AG04450 (cell line): ENCODE data around the gene GRM4. TPM values are rescaled to one million over a fixed set of nuclear protein-coding genes. Genes with fewer than 3 reads are reported as not detected.

Experiments
- CTCF ChIA-PET: fragments of 300-600, 350-600 bp; formaldehyde crosslinking; extraction: SDS; loops from one replicate; lab custom pipeline; 2022; ENCODE audit warnings: antibody characterized with exemption, inconsistent platforms; lab: Charles Lee
- POLR2A ChIA-PET: fragments of 350-600 bp; formaldehyde crosslinking; extraction: SDS; loops from one replicate; lab custom pipeline; 2021; ENCODE audit warnings: antibody characterized with exemption, inconsistent platforms; lab: Yijun Ruan, JAX
- DNase-seq: peaks from one replicate; pipeline ENCODE4 v3.0.0-alpha.2; 2011; ENCODE audit warnings: low read depth, low spot score
- H3K27ac ChIP-seq: one replicate; pipeline ENCODE4 v1.5.1; 2012; ENCODE audit warnings: low read depth, low read length, control low read depth
- H3K27me3 ChIP-seq: one replicate; pipeline ENCODE4 v1.6.0; 2012; ENCODE audit warnings: low read length; ENCODE audit not compliant: control insufficient read depth, insufficient read depth
- H3K4me3 ChIP-seq: 2 replicates; pipeline ENCODE4 v1.5.1; 2011; ENCODE audit warnings: mild to moderate bottlenecking, low read depth, low read length, control low read depth
- H3K9me3 ChIP-seq: 2 replicates; pipeline ENCODE4 v1.5.1; 2012; ENCODE audit warnings: low read length; ENCODE audit not compliant: control insufficient read depth, insufficient read depth
- polyA plus RNA-seq: library from polyadenylated mRNA; depleted of rRNA; stranded (reverse); fragments of >200 nt; gene quantifications from 2 replicates; pipeline ENCODE4 v1.2.3, GENCODE V29; 2011
- TF ChIP-seq, protein P1 (sequence below): IDR thresholded peaks from 2 replicates; pipeline ENCODE4 v1.5.1; 2011; ENCODE audit warnings: low read depth, low read length, control low read depth, inconsistent platforms

The GRM4 gene
- polyA plus RNA-seq, 1 experiment: not detected

DNA sequence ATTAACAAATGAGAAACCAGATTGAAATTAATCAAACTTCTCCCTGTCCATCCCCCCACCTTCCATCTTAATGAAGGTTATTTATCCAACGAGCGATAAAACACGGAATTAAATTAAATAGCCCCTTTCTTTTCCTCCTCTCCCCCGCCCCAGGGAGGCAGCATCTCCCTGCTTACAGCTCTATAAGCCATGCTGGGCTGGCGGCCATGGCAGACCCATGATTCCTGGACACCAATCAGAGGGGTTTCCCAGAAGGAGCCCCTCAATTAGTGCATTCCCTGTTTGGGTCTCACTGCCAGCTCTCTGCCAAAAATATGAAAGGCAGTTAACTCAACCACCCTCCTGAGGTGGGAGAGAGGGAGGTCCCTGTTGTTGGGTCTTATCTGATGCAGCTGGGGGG, 33.8 kb downstream of the GRM4 start:
- no peak for DNase-seq
- ChIA-PET POLR2A (no interaction called here), CTCF (interaction anchor here (0.9 kb wide), 1 partner anchor 367 kb away, joined by 4 read pairs; no protein-coding TSS in a partner anchor)
- H3K27ac ChIP-seq: no peak overlapping the region
- TF ChIP-seq, protein P1, sequence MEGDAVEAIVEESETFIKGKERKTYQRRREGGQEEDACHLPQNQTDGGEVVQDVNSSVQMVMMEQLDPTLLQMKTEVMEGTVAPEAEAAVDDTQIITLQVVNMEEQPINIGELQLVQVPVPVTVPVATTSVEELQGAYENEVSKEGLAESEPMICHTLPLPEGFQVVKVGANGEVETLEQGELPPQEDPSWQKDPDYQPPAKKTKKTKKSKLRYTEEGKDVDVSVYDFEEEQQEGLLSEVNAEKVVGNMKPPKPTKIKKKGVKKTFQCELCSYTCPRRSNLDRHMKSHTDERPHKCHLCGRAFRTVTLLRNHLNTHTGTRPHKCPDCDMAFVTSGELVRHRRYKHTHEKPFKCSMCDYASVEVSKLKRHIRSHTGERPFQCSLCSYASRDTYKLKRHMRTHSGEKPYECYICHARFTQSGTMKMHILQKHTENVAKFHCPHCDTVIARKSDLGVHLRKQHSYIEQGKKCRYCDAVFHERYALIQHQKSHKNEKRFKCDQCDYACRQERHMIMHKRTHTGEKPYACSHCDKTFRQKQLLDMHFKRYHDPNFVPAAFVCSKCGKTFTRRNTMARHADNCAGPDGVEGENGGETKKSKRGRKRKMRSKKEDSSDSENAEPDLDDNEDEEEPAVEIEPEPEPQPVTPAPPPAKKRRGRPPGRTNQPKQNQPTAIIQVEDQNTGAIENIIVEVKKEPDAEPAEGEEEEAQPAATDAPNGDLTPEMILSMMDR: no peak
- H3K27me3 ChIP-seq: peaks cover 31% of the 10 kb centered on the region
- H3K4me3 ChIP-seq: no peak overlapping the region
- no peaks in the 10 kb centered on the region for H3K9me3 ChIP-seq

DNA sequence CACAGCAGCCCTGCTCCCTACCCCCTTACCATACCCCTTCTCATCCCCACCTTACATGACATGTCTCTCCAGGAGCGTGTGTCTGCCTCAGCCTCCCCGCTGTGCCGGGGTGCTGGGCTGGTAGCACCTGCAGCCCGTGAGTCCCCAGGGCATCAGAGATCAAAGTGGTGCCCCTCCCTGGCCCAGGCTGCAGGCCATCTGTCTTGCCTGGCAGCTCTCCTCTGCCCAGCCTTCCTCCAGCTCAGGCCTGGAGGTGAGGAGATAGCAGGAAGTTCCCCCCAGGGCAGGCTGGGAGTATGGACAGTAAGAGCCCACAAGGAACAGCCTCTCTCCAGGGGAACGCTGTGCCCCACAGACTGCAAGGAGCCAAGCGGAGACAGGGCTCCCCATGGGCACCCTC, 35.3 kb downstream of the GRM4 start:
- ChIA-PET CTCF (interaction anchor here (0.5 kb wide), 1 partner anchor 57 kb away, joined by 5 read pairs; no protein-coding TSS in a partner anchor), POLR2A (no interaction called here)
- DNase-seq: no peak
- H3K4me3 ChIP-seq: no peak overlapping the region
- H3K9me3 ChIP-seq: no peaks in the 10 kb centered on the region; the same call in 1 of the 2 replicates
- H3K27ac ChIP-seq: no peak overlapping the region
- H3K27me3 ChIP-seq: peaks cover 34% of the 10 kb centered on the region
- TF ChIP-seq, protein P1: no peak

DNA sequence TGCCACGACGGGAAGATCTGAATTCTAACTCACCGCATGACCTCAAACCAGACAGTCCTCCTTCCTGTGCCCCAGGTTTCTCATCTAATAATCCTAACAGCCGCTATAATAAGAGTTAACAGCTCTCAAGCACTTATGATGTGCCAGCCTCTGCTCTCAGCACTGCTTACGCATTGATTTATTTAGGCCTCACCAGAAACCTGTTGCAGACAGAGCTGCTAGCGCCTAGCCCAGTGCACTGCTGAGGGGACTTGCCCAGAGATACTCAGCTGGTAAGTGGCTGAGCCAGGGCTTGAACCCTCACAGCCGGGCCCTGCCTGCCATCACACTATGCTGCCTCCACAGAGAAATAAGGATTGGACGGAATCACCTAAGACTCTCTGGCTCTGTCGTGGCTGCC, 37.7 kb downstream of the GRM4 start:
- TF ChIP-seq, protein P1: no peak
- no peak overlapping the region for H3K27ac ChIP-seq
- CTCF ChIA-PET: interaction anchor here (1.0 kb wide), 1 partner anchor 53 kb away, joined by 3 read pairs; no protein-coding TSS in a partner anchor
- H3K9me3 ChIP-seq: no peaks in the 10 kb centered on the region; the same call in 1 of the 2 replicates
- H3K27me3 ChIP-seq: peaks cover 41% of the 10 kb centered on the region
- H3K4me3 ChIP-seq: no peak overlapping the region
- POLR2A ChIA-PET: no interaction called here
- no peak for DNase-seq

DNA sequence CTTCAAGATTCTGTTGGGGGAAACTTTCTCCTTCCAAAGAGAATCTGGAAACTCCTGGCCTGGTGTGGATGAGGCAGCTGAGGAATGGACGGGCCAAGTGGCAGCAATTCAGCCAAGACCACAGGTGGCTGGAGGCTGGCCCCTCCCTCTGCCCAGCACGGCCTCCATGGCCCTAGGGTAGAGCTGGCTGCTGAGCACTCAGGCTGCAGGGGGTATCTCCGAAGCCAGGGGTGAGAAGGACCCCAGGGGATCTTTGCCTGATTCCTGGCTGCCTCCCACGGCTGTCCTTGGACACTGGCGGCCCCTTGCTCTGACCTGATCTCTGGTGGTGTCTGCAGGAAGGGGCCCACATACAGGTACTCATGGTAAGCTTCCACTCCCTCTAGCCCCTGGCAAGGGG, 39.0 kb downstream of the GRM4 start:
- TF ChIP-seq, protein P1: no peak
- POLR2A ChIA-PET: no interaction called here
- no peak overlapping the region for H3K27ac ChIP-seq
- H3K4me3 ChIP-seq: no peak overlapping the region
- peaks cover 46% of the 10 kb centered on the region for H3K27me3 ChIP-seq
- CTCF ChIA-PET: interaction anchor here (1.0 kb wide), 1 partner anchor 52 kb away, joined by 3 read pairs; no protein-coding TSS in a partner anchor
- DNase-seq: no peak
- H3K9me3 ChIP-seq: no peaks in the 10 kb centered on the region; the same call in 1 of the 2 replicates

DNA sequence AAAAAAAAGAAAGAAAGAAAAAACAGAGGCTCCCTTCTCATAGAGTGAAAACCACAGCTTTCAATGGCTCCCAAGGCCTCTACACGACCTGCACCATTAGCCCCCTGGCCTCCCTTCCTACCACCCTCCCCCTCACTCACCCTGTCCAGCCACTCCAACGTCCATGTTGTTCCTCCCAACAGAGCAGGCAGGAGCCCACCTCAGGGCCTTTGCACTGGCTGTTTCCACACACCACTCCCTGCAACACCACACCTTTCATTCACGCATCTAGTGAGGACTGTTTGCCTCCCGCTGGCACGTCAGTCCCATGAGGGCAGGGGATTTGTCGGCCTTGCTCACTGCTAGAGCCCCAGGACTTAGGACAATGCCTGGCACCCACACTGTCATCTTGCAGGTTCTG, 39.5 kb downstream of the GRM4 start:
- Histone ChIP-seq H3K4me3 (no peak overlapping the region), H3K9me3 (no peaks in the 10 kb centered on the region; the same call in 1 of the 2 replicates), H3K27ac (no peak overlapping the region), H3K27me3 (peaks cover 42% of the 10 kb centered on the region)
- CTCF ChIA-PET: no interaction called here
- TF ChIP-seq, protein P1: no peak
- no peak for DNase-seq
- POLR2A ChIA-PET: no interaction called here
